ENCODE results near the gene CCDC28B.

CCDC28B gene

GRCh38 chr1:32194984-32195383 is 5.4 kb upstream of the CCDC28B start:
- H3K4me3 ChIP-seq (ENCODE audit: low read length) = no peak overlapping the region
- no peak for TF ChIP-seq CTCF (IDR thresholded peaks at IDR 0.05; ENCODE audit: insufficient read depth, low read depth, low read length, missing control alignments)
- DNase-seq (ENCODE audit: low read depth) = no peak

- no peak for DNase-seq (ENCODE audit: low read depth)
- TF ChIP-seq CTCF (IDR thresholded peaks at IDR 0.05; ENCODE audit: insufficient read depth, low read depth, low read length, missing control alignments) = no peak
- H3K4me3 ChIP-seq (ENCODE audit: low read length) = no peak overlapping the region
Observed at GRCh38 chr1:32195531-32195930, 4.9 kb upstream of the CCDC28B start.

- no peak for TF ChIP-seq CTCF (IDR thresholded peaks at IDR 0.05; ENCODE audit: insufficient read depth, low read depth, low read length, missing control alignments)
- H3K4me3 ChIP-seq (ENCODE audit: low read length) = no peak overlapping the region
- DNase-seq (ENCODE audit: low read depth) = no peak
Observed at GRCh38 chr1:32195972-32196823, 4.2 kb upstream of the CCDC28B start.

GRCh38 chr1:32197074-32197473 is 3.3 kb upstream of the CCDC28B start:
- no peak for TF ChIP-seq CTCF (IDR thresholded peaks at IDR 0.05; ENCODE audit: insufficient read depth, low read depth, low read length, missing control alignments)

GRCh38 chr1:32197837-32198236 is 2.6 kb upstream of the CCDC28B start:
- DNase-seq (ENCODE audit: low read depth) = no peak
- no peak for TF ChIP-seq CTCF (IDR thresholded peaks at IDR 0.05; ENCODE audit: insufficient read depth, low read depth, low read length, missing control alignments)
- no peak overlapping the region for H3K4me3 ChIP-seq (ENCODE audit: low read length)

More at GRCh38 chr1:32197074-32197473, 3.3 kb upstream of the CCDC28B start:
- H3K4me3 ChIP-seq (ENCODE audit: low read length) = no peak overlapping the region
- DNase-seq (ENCODE audit: low read depth) = no peak

GRCh38 chr1:32198237-32199042 is 2.0 kb upstream of the CCDC28B start:
- DNase-seq (ENCODE audit: low read depth) = no peak

More at GRCh38 chr1:32198237-32199042, 2.0 kb upstream of the CCDC28B start:
- no peak overlapping the region for H3K4me3 ChIP-seq (ENCODE audit: low read length)
- TF ChIP-seq CTCF (IDR thresholded peaks at IDR 0.05; ENCODE audit: insufficient read depth, low read depth, low read length, missing control alignments) = no peak

All from epithelial cell of esophagus (primary cell).